22Rv1 (cell line): ENCODE measurements around the gene LTBP1.

Experiments used
- H3K27ac ChIP-seq: fragments of 450-650 bp; 2 replicates; pipeline ENCODE4 v1.5.1; 2017
- ZFX ChIP-seq: fragments of 450-650 bp; IDR thresholded peaks from 2 replicates; pipeline ENCODE4 v1.6.1; 2017; ENCODE audit warnings: antibody characterized with exemption, borderline replicate concordance
- TF ChIP-seq, protein P1 (sequence below): fragments of 450-650 bp; IDR thresholded peaks from 2 replicates; pipeline ENCODE4 v1.5.1; 2017; ENCODE audit warnings: mild to moderate bottlenecking

Gene LTBP1

GRCh38 chr2:33072614-33073013 lies 125.9 kb downstream of the LTBP1 start:
- no peak overlapping the region for H3K27ac ChIP-seq
- TF ChIP-seq, protein P1, sequence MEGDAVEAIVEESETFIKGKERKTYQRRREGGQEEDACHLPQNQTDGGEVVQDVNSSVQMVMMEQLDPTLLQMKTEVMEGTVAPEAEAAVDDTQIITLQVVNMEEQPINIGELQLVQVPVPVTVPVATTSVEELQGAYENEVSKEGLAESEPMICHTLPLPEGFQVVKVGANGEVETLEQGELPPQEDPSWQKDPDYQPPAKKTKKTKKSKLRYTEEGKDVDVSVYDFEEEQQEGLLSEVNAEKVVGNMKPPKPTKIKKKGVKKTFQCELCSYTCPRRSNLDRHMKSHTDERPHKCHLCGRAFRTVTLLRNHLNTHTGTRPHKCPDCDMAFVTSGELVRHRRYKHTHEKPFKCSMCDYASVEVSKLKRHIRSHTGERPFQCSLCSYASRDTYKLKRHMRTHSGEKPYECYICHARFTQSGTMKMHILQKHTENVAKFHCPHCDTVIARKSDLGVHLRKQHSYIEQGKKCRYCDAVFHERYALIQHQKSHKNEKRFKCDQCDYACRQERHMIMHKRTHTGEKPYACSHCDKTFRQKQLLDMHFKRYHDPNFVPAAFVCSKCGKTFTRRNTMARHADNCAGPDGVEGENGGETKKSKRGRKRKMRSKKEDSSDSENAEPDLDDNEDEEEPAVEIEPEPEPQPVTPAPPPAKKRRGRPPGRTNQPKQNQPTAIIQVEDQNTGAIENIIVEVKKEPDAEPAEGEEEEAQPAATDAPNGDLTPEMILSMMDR = no peak
- no peak for TF ChIP-seq ZFX

- H3K27ac ChIP-seq = no peak overlapping the region
- TF ChIP-seq, protein P1 = no peak
Observed at GRCh38 chr2:33073018-33073417, 126.3 kb downstream of the LTBP1 start.

DNA sequence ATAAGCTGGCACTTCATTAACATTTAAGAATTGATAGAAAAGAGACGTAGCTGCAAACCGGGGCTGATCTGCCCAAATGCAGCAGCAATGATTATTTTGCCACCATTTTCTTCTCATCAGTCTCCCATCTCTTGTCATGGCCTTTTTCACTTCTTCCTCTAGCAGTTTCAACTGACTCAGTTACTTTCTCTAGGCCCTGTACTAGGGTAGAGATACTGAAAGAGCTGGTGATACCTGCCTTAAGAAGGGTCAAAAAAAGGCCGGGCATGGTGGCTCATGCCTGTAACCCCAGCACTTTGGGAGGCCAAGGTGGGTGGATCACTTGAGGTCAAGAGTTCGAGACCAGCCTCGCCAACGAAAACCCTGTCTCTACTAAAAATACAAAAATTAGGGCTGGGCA lies 127.4 kb downstream of the LTBP1 start:
- H3K27ac ChIP-seq = no peak overlapping the region
- TF ChIP-seq, protein P1 = no peak
- TF ChIP-seq ZFX = no peak

DNA sequence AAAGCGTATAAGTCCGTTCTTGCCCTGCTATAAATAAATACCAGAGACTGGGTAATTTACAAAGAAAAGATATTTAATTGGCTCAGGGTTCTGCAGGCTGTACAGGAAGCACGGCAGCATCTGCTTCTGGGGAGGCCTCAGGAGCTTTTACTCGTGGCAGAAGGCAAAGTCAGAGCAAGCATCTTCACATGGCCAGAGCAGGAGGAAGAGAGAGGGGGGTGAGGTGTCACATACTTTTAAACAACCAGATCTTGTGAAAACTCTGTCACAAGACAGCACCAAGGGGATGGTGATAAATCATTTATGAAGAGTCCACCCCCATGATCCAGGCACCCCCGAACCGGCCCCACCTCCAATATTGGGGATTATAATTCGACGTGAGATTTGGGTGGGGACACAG lies 130.6 kb downstream of the LTBP1 start:
- TF ChIP-seq, protein P1 = no peak
- TF ChIP-seq ZFX = no peak

GRCh38 chr2:33077844-33078243 lies 131.1 kb downstream of the LTBP1 start:
- TF ChIP-seq, protein P1 = no peak
- TF ChIP-seq ZFX = no peak
- H3K27ac ChIP-seq = no peak overlapping the region

More for the DNA sequence above, 130.6 kb downstream of the LTBP1 start:
- H3K27ac ChIP-seq = no peak overlapping the region

- TF ChIP-seq, protein P1 = no peak
- TF ChIP-seq ZFX = no peak
- no peak overlapping the region for H3K27ac ChIP-seq
Observed at GRCh38 chr2:33081691-33082090, 134.9 kb downstream of the LTBP1 start.

GRCh38 chr2:33083699-33084387 lies 137.1 kb downstream of the LTBP1 start:
- H3K27ac ChIP-seq = no peak overlapping the region
- TF ChIP-seq, protein P1 = no peak
- TF ChIP-seq ZFX = no peak
